NCI-H226 (cell line): Measurements from ENCODE around the gene GPR75.
"Not testable (repeated sequence)": the region's sequence is repeated elsewhere in the genome, so short reads cannot be mapped to it uniquely, and the experiment has no call there.

ENCODE experiments used
- DNase-seq: peaks from one replicate; pipeline ENCODE4 v3.0.0-alpha.2; 2015

GPR75 gene

GRCh38 chr2:53851052-53851757 lies 8.6 kb downstream of the GPR75 start:
- peak; percentile 35 for DNase-seq

DNA sequence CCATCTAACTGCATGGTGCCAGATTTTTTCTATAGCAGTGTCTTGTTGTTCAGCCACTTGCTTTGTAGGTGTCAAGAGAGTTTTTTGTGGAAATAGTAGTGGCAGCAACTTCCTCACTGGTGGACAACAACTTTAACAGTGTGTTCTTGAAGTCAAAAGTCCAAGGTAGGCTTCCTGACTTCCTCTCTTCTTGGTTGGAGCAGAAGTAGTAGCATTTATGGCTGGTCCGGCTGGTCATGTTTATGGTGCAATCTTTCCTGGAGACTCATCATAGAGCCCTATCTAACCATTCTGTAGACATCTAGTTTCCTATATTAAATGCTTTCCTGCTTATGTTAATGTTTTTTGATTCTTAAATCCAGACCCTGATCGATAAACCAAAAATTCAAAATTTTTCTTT lies 11.7 kb downstream of the GPR75 start:
- no peak for DNase-seq

DNA sequence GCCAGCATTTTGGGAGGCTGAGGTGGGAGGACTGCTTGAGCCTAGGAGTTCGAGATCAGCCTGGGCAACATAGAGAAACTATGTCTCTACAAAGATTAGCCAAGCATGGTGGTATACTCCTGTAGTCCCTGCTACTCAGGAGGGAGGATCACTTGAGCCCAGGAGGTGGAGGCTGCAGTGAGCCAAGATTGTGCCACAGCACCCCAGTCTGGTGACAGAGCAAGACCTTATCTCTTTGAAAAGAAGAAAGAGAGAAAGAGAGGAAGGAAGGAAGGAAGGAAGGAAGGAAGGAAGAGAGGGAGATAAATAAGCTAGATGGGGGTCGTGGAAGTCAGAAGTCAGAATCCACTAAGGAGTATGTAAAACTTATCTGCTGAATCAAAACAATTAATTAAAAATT lies 16.2 kb downstream of the GPR75 start:
- DNase-seq: no peak

GRCh38 chr2:53842891-53843290 lies 16.9 kb downstream of the GPR75 start:
- DNase-seq: no peak

DNA sequence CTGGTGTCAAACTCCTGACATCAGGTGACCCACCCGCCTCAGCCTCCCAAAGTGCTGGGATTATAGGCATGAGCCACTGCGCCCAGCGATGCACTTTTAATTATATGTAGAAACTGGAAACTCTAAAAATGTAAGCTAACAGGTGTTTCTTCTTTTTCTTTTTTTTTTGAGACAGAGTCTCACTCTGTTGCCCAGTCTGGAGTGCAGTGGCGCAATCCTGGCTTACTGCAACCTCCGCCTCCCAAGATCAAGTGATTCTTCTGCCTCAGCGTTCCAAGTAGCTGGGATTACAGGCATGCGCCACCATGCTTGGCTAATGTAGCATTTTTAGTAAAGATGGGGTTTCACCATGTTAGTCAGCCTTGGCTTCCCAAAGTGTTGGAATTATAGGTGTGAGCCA lies 18.1 kb downstream of the GPR75 start:
- not testable (repeated sequence) for DNase-seq

GRCh38 chr2:53840580-53840979 lies 19.2 kb downstream of the GPR75 start:
- DNase-seq: no peak

- DNase-seq: not testable (repeated sequence)
These were observed 29.8 kb downstream of the GPR75 start for GRCh38 chr2:53829980-53830290.

DNA sequence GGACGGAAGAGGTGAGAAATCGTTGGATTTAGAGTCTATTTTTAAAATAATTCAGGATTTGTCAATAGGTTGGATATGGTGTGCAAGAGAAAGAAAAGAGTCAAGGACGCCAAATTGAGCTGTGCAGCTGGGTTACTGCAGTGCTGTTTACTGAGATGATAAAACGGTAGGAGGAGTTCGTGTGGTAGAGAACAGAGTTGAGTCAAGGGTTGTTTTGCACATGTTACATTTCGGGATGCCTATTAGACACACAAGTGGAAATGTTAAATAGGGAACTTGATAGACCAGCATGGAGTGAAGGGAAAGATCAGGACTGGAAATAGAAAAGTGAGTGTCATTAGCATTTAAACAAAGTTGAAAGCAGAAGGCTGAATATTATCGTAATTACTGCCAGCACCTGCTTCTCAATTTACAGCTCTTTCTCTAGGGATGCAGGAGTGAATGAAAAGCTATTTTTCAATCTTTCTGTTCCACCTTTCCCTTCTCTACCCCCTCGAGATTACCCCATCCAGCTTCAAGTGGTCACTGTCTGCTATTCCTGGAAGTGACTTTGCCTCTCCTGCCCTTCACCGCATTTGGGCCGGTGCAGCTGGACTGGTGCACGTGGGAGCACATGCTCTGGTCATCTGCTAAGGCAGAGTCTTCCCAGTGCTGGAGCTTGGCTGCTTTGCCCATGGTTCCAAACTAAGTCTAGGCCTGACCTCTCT lies 30.3 kb downstream of the GPR75 start:
- no peak for DNase-seq

DNA sequence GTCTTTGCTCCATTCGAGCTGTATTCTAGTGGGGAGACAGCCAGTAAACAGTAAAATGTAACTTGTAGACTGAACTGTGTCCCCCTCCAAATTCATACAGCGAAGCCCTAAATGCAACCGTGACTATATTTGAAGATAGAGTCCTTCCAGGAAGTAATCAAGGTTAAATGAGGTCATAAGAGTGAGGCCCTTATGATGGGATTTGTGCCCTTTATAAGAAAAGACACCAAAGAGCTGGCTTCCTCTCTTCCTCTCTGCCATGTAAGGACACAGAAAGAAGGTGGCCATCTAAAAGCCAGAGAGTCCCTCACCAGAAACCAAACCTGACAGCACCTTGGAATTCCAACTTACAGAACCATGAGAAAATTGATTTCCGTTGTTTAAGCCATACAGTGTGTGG lies 31.4 kb downstream of the GPR75 start:
- no peak for DNase-seq

GRCh38 chr2:53827398-53828175 lies 32.2 kb downstream of the GPR75 start:
- no peak for DNase-seq

DNA sequence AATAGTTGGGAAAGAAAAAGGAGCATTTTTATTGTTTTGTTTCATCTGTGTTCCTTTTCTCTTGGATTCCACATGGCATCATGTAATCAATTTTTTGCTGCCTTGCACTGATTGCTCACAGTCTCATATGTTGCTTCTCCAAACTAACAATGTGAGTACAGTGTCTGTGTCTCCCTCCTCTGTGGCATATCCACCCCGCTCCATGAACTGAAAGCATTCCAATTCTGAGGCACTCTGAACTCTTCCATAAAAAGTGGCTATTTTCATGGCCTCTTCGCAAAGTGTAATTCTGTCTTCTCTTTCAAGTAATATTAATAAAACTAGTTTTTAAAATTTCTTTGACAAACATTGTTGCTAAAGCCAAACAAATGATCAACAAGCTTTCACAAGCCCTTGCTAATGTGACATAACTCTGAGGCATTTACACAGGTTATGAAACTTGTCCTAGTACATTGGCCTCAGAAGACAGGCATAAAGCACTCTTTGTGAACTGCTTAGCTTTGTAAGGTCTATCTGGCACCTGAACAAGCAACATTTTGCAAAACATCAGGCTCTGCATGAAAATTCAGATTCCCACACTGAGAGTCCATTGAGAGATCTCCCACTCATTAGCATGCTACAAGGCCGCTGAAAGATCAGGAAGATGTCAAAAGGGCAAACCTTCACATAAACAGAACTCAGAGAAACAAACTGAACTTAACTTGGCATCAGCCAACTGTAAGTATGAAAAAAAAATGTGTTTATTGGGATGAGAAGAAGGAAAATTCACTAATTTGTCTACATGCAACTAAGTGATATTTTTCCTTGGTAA lies 33.0 kb downstream of the GPR75 start:
- DNase-seq: no peak

DNA sequence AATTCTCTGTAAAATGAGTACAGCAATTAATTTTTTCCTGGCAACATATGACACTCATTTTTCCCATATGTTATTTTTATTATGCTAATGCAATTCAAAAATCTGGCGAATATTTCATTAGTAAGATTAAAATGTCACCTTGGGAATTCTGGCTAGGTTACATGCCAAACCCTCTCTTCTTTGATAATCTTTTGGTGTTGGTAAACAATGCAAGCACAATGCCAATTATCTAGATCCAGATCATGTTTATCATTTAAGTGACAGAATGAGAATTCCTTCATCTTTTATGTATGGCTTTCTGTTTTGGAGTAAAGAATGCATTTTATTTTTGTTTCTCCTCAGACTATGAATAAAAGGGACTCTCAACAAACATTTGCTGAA lies 33.7 kb downstream of the GPR75 start:
- no peak for DNase-seq

- not testable (repeated sequence) for DNase-seq
These were observed 36.1 kb downstream of the GPR75 start for GRCh38 chr2:53823639-53824038.

DNA sequence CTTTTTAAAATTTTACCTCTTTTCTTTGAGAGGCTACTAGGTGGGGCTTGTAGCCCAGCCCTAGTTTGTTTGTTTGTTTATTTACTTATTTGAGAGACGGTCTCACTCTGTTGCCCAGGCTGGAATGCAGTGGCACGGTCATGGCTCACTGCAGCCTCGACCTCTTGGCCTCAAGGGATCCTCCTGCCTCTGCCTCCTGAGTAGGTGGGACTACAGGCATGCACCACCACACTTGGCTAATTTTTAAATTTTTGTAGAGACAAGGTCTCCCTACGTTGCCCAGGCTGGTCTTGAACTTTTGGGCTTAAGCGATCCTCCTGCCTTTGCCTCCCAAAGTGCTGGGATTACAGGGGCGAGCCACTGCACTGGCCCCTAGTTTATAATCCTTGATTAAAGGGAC lies 38.0 kb downstream of the GPR75 start:
- DNase-seq: no peak

- no peak for DNase-seq
These were observed 39.1 kb downstream of the GPR75 start for GRCh38 chr2:53820711-53821110.

DNA sequence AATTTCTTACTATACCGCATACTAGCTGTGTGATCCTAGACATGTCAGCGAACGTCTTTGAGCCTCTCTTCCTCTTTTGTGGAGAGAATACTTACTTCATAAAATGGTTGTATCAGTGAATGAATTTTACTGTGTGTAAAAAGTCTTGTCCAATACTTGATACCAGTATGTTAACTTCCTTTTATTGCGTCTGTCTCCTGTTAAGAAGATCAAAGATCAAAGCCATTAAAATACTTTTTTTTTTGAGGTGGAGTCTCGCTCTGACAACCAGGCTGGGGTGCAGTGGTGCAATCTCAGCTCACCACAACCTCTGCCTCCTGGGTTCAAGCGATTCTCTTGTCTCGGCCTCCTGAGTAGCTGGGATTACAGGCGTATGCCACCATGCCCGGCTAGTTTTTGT lies 39.7 kb downstream of the GPR75 start:
- no peak for DNase-seq

DNA sequence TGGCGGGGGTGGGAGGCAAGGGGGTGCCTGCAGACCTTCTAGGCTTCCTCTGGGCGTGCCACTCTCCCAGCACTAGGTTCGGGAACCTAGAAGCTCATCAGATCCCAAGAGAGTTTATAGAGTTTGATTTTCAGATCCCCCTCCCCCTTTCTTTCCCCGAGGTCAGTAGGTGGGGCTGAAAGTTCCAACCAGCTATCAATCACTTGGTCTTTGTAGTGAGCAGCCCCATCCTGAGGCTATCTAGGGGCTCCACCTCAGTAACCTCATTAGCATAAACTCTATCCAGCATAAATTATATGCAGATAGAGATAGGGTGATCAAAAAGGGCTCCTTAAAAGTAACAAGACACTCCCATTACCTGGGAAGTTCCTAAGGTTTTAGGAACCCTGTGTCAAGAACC lies 40.1 kb downstream of the GPR75 start:
- DNase-seq: no peak

- DNase-seq: no peak
These were observed 40.8 kb downstream of the GPR75 start for GRCh38 chr2:53818854-53819435.

DNA sequence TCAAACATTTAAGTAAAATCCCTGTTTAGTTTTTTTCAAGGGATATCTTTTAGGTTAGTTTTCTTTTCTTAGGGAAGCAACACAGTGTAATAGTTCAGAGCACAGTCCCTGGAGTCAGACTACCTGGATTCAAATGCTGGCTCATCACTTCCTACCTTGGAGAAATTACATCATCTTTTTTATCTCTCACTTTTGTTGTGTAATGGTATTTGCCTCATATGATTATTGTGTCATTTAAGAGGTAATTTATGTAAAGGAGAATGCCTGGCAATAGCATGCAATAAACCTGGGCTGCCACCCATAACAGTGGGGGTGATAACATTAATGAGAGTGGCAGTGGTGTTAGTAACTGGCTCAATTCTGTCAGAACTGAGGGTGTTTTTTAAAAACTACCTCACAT lies 46.6 kb downstream of the GPR75 start:
- peak; percentile 44 for DNase-seq

DNA sequence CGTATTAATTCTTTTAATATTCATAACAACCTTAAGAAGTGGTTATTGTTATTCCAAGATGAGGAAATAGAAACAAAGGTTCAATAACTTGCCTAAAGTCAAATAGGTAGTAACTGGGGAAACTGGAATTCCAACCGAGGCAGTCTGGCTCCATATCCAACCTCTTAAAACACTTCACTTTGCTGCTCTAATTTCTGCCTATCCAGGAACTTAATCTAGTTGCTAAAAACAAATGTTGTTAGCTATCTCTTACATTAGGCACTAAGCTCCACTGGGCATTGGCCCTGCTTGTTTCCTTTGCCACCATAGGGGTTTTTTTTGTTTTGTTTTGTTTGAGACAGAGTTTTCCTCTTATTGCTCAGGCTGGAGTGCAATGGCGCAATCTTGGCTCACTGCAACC lies 48.2 kb downstream of the GPR75 start:
- DNase-seq: no peak
